GM19023 (cell line): Measurements from ENCODE around the gene ULBP3.
"Not testable (repeated sequence)": the region's sequence is repeated elsewhere in the genome, so short reads cannot be mapped to it uniquely, and the experiment has no call there.

ENCODE experiments used
- ATAC-seq: cut with Tn5 transposase; IDR thresholded peaks from one replicate; pipeline ENCODE4 v1.9.1; 2021; ENCODE audit warnings: mild to moderate bottlenecking, moderate library complexity; ENCODE audit not compliant: unreplicated experiment

The ULBP3 gene

GRCh38 chr6:150078788-150079187 is 9.9 kb upstream of the ULBP3 start:
- ATAC-seq = no peak

DNA sequence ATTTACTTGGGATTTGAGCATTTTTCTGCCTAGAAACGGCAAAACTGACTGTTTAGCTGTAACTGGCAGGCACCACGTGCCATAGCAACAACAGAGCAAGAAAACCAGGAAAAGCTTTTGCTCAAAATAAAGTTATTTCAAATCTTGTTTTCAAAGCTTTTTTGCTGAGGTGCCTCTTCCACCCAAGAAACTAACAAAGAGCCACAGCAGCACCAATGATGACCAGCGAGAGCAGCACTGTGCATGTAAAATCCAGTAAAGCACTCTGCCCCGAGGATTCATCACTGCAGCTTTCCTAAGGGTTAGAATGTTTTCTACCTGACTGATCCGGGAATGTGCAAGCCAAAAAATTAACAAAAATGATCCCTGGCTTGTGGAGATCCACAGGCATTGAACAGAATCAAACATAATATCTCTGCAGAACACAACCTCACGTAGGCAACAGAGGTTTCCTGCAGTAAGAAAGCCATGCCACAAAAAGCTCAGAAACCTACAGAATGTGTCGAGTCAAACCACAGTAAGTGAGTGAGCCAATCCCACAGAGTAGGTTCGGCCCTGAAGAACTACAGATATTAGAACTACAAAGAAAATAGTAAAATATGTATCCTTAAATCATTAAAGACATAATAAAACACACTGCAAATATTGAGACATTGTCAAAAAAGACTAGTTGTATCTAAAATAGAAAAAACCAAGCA is 7.4 kb upstream of the ULBP3 start:
- ATAC-seq = no peak

- ATAC-seq = no peak
Observed at GRCh38 chr6:150075034-150075421, 6.1 kb upstream of the ULBP3 start.

DNA sequence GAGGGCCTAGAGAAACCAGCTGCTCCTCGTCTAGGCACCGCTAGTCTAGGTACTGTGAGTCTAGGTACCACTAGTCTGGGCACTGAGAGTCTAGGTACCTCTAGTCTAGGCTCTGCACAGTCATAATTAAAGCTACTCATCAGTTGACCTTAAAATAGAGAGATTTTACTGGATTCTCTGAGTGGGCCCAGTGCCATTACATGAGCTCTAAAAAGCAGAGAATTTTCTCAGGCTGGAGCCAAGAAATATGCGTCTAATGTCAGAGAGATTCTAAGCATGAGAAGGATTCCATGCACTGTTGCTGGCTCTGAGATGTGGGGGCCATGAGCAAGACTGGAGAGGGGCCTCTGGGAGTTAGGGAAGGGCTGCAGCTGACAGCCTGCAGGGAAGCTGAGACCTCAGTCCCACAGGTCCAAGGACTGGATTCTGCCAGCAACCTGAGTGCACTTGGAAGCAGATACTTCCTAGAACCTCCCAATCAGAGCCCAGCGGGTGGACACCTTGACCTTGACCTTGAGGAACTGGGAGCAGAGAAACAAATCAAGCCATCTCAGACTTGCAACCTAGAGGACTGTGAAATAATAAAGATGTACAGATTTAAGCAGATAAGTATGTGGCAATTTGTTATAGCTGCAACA is 5.6 kb upstream of the ULBP3 start:
- not testable (repeated sequence) for ATAC-seq

DNA sequence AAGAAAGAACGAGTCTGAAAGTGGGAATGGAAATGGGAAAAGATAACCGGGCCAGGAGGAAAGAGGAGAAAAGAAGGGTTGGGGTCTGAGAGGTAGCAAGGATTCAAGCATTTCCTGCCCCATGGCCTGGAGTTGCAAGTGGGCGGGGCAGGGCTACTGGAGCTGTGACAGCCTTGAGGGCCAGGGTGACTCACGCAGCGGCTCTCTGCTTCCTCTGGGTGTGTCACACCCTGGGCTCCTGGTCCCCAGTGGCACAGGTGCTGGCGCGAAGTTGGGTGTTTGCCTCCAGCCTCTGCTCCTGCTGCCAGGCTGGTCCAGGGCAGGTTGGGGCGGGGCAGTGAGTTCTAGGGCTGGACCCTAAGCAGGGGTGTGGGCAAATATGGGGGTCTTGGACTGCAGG is 3.3 kb upstream of the ULBP3 start:
- no peak for ATAC-seq

DNA sequence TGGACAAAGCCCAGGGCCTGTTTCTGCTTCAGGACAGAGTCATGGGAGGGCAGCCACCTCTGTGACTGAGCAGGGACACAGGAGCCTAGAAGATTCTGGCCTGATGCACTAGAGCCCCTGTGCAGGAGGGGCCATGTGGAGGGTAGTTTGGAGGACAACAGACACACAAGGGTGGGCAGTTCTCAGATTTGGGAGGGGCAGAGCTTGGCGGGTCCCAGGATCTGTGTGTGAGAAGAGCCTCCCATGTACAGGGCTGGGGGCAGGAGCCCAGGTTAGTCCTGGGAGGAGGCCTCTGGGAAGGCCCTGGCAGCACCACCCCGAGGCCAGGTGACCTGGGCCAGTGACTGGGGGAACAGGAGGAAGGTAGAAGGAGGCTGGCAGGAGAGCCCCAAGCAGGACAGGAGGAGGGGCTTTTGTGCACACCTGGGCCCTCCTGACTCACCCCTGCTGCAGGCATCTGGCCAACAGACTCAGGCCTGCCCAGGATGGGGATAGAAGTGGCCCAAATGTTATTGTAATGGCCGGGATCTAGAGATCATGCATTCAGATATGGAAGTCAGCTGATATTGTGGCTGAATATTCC is 1.4 kb upstream of the ULBP3 start:
- ATAC-seq = no peak

DNA sequence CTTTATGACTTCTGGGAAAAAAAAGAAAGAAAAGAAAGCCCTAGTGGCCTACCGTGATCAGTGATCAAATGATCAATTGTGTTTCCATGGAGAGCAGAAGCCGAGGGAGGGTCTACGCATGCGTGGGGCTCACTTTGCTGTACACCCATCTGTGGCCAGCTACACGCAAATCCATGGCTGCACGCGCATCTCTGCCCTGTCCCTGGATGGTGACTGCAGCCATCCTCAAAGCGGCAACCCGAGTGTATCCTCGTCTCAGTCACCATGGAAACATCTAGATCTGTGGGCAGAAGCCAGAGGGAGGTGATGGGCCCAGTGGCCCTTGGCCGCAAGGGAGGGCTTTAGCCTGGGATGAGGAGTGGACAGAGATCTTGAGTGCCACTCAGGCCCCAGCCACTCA is 785 bp upstream of the ULBP3 start:
- no peak for ATAC-seq

DNA sequence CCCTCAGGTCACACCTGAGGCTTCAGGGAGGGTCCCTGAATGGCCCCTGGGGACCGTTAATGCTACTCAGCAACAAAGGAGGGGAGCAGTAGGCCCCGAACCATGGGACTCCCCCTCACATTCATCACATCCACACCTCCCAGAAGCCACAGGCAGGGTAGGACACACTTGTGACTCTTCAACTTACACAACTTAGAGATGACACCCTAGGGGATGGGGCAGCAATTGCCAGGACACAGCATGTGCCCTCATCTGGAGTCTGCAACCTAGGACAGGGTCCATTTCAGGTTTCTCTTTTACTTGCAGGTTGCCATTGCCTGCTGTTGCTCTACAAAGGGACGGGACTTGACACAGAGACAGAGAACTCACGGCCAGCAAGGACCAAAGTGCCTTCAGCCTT is 770 bp downstream of the ULBP3 start:
- ATAC-seq = no peak

- no peak for ATAC-seq
Observed at GRCh38 chr6:150065083-150065482, 3.8 kb downstream of the ULBP3 start.

DNA sequence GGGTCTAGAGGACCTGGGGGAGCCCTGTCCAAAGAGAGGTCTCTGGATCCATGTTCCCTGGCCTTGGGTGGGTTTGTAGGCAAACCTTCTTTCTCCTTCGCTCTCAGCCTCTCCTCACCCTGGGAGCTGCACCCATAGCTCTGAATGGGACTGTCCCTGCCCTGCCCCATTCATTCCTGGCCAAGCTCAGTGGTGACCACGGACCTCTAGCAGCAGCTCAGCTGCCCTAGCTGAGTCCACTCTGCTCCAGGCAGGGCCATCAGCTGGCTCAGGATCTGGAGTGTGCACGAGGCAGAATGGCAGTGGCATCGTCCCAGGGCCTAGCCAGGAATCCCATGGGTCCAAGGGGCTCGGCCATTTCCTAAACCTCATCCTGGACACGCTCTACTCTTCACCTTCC is 5.3 kb downstream of the ULBP3 start:
- ATAC-seq = no peak

DNA sequence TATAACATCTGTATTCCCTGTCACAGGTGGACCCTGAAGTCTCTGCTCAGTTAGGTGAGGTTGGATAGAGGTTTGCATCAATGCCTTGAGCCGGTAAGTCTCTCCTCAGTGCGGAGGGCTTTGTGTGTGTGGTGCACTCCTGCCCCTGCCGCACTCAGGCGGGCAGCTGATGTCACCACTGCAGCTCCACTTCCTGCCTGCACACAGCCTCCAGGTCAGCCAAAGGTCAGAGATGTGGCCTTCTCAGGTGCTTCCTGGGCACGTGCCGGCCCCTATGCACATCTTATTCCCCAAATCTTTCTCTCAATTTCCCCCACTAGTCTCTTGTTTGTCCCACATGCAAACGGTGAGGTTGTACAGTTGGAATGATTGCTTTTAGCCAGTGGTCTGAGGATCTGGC is 8.9 kb downstream of the ULBP3 start:
- not testable (repeated sequence) for ATAC-seq

- ATAC-seq = no peak
Observed at GRCh38 chr6:150058986-150059385, 9.9 kb downstream of the ULBP3 start.

GRCh38 chr6:150058231-150058792 is 10.6 kb downstream of the ULBP3 start:
- no peak for ATAC-seq

DNA sequence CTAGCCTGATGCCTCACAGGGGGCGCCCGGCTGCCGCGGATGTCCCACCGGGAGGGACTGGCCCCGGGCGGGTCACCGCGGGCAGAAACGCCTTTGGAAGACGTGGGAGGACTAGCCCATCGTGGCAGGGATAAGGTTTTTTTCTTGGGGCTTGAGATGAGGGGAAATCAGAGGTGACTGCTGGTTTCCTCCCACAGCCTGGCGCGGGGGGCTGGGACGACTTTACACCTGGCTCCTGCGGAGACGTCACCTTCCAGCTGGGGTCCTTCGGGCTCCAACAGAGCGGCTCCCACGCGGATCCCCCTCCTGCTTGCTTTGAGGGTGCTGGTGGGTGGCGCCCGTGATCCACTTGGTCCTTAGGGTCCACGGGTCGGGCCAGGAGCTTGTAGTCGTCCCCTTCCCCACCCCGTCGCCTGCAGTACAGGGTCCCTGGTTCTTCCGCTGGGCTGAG is 11.4 kb downstream of the ULBP3 start:
- ATAC-seq = no peak

DNA sequence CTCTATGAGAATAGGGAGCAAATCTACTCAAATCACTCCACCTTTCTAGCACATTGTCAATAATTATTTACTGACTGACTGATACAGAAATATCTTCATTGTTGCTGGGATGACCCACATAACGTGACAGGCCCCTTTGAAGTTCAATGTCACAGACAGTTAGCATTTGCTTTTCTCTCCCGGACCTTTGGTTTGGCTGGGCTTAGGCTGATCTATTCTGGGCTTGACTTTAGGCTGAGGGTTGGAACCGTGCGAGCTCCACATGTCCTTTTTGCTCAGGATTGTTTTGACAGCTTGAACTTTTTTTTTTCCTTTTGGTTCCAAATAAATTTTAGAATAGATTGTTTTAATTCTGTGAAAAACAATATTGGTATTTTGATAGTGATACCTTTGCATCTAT is 12.0 kb downstream of the ULBP3 start:
- no peak for ATAC-seq

DNA sequence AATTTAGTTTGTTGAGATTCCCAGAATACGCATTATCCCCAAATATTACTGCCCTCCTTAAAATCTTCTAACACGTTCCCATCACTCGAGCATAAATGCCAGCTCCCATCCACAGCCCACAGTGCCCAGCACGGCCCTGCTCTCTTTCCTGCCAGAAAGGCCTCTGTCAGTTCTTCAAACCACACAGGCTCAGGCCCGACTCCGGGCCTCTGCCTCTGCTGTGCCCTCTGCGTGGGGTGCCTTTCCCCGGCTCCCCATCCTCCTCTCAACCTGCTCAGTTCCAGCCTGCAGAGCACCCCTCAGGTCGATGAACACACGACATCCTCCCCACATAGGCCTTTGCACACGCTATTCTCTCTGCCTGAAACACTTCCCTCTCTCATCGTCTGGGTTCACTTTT is 12.8 kb downstream of the ULBP3 start:
- no peak for ATAC-seq

DNA sequence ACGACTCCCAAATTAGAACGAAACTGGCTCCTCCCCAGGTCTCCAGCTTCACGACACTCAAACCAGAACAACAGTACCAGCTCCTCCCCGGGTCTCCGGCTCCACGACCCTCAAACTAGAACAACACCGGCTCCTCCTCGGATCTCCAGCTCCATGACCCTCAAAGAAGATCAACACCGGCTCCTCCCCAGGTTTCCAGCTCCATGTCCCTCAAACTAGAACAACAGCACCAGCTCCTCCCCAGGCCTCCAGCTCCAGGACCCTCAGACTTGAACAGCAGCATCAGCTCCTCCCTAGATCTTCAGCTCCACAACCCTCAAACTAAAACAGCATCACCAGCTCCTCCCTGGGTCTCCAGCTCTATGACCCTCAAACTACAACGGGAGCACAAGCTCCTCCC is 13.8 kb downstream of the ULBP3 start:
- ATAC-seq = no peak

DNA sequence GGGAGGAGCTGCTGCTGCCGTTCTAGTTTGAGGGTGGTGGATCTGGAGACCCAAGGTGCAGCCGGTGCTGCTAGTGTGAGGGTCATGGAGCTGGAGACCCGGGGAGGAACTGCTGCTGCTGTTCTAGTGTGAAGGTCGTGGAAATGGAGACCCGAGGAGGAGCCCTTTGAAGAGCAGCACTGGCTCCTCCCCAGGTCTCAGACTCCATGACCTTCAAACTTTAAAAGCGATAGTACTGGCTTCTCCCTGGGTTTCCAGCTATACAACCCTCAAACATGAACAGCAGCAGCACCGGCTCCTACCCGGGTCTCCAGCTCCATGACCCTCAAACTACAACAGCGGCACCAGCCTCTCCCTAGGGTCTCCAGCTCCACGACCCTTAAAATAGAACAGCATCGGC is 15.5 kb downstream of the ULBP3 start:
- ATAC-seq = no peak

DNA sequence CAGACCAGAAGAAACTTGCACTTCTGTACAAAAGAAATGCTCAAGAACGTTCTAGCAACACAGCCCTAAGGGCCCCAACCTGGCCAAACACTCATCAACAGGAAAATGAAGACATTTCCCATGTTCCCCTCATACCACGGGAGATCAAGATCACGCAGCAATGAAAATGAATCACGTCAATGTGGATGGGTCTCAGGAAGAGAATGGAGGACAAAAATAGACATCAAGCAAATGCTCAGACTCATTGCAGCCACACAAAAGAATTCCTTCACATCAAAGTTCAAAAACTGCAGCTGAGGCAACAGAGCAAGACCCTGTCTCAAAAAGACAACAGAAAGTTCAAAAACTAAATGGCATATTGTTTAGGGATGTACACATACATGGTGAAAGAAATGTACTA is 18.1 kb downstream of the ULBP3 start:
- ATAC-seq = no peak

- ATAC-seq = no peak
Observed at GRCh38 chr6:150048099-150048498, 20.8 kb downstream of the ULBP3 start.

DNA sequence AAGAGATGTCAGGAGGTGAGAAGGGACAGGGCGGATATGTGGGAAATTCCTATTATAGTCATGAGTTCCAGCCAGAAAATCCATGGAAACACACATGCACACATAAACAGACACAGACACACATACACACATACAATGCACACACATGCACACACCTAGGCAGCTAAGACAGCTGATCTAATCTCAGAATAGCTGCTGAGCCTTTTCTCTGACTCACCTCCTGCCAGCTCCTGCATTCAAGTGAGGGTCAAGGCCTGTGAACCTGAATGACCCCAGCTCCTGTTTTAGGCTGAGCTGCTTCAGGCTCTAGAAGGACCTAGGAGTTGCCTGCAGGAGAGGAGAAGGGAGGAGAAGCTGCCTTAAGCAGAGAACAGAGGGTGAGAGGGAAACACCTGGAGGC is 22.0 kb downstream of the ULBP3 start:
- no peak for ATAC-seq

DNA sequence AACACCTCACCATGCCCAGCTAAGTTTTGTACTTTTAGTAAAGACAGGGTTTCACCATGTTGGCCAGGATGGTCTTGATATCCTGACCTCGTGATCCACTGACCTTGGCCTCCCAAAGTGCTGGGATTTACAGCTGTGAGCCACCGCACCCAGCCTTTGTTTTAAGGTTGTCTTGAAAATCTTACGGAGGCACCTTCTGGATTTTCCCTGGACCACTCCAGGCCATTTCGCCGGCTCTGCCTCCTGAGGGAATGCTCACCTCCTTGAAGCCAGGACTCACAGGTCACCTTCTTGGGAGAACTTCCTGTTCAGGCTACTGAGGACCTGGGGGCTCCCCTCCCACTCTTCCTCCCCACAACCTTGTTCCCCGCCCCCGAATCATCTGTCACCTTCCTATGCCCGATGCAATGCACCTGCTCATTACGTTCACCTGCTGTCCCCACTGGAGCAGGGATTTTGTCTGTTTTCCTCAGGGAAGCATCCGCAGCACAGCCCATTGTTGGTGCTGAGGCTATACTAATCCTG is 24.2 kb downstream of the ULBP3 start:
- ATAC-seq = no peak
